PFSK-1 (cell line): ENCODE measurements around the gene GPR132.

Experiments
- FOXP2 ChIP-seq: optimal IDR thresholded peaks from 2 replicates; pipeline ENCODE3; 2011; ENCODE audit warnings: borderline replicate concordance, control low read depth, inconsistent platforms; ENCODE audit not compliant: insufficient read depth; ENCODE audit errors: extremely low read length, extremely low read depth
- POLR2AphosphoS5 ChIP-seq: IDR thresholded peaks from 2 replicates; pipeline ENCODE4 v1.6.1; 2012; ENCODE audit warnings: low read depth, mild to moderate bottlenecking, control low read depth, low read length, moderate library complexity
- REST ChIP-seq, 2 experiments: IDR thresholded peaks; 2 replicates each; pipeline versions ENCODE4 v1.6.1 to v1.8.0; 2011 to 2012; ENCODE audit warnings: low read depth in 2 of 2, low read length in 2 of 2, control low read depth in 1 of 2, inconsistent platforms in 1 of 2, mild to moderate bottlenecking in 1 of 2, moderate library complexity in 1 of 2; ENCODE audit not compliant: insufficient read depth in 1 of 2
- SIN3A ChIP-seq: IDR thresholded peaks from 2 replicates; pipeline ENCODE4 v1.6.1; 2012; ENCODE audit warnings: mild to moderate bottlenecking, low read length, moderate library complexity, borderline replicate concordance; ENCODE audit not compliant: insufficient read depth
- TAF1 ChIP-seq: IDR thresholded peaks from 2 replicates; pipeline ENCODE4 v1.6.1; 2012; ENCODE audit warnings: low read length, control low read depth, borderline replicate concordance; ENCODE audit not compliant: insufficient read depth

Gene GPR132

GRCh38 chr14:105073720-105074600 lies 8.7 kb upstream of the GPR132 start:
- TF ChIP-seq SIN3A (no peak), TAF1 (no peak), FOXP2 (no peak), REST (IDR thresholded peaks at IDR 0.05; ENCODE audit: insufficient read depth in 1 of 2, low read depth in 2 of 2, low read length in 2 of 2) (no peak), POLR2AphosphoS5 (no peak)

GRCh38 chr14:105072892-105073719 lies 7.9 kb upstream of the GPR132 start:
- no peak for TF ChIP-seq TAF1
- TF ChIP-seq SIN3A, result no peak
- no peak for TF ChIP-seq FOXP2
- TF ChIP-seq POLR2AphosphoS5, result no peak

- TF ChIP-seq REST (IDR thresholded peaks at IDR 0.05; ENCODE audit: insufficient read depth in 1 of 2, low read depth in 2 of 2, low read length in 2 of 2) (no peak), TAF1 (no peak), FOXP2 (no peak), SIN3A (no peak), POLR2AphosphoS5 (no peak)
Observed at GRCh38 chr14:105072381-105072861, 7.2 kb upstream of the GPR132 start.

- TF ChIP-seq REST (IDR thresholded peaks at IDR 0.05; ENCODE audit: insufficient read depth in 1 of 2, low read depth in 2 of 2, low read length in 2 of 2), result no peak
- no peak for TF ChIP-seq POLR2AphosphoS5
- no peak for TF ChIP-seq FOXP2
- no peak for TF ChIP-seq SIN3A
- TF ChIP-seq TAF1, result no peak
Observed at GRCh38 chr14:105071942-105072341, 6.7 kb upstream of the GPR132 start.

- no peak for TF ChIP-seq POLR2AphosphoS5
- TF ChIP-seq TAF1, result no peak
Observed at GRCh38 chr14:105071326-105071725, 6.1 kb upstream of the GPR132 start.

- TF ChIP-seq FOXP2, result no peak
- no peak for TF ChIP-seq POLR2AphosphoS5
- no peak for TF ChIP-seq TAF1
- TF ChIP-seq REST (IDR thresholded peaks at IDR 0.05; ENCODE audit: insufficient read depth in 1 of 2, low read depth in 2 of 2, low read length in 2 of 2), result no peak
- no peak for TF ChIP-seq SIN3A
Observed at GRCh38 chr14:105070760-105071137, 5.5 kb upstream of the GPR132 start.
